ENCODE measurements around the gene CHD9NB.

The CHD9NB gene

GRCh38 chr16:52994942-52995341 is 57.8 kb downstream of the CHD9NB start:
- H3K9ac ChIP-seq (ENCODE audit: low read depth, low read length) = no peak overlapping the region
- H3K36me3 ChIP-seq (ENCODE audit: insufficient read depth, low read length) = no peaks in the 10 kb centered on the region
- H3K9me3 ChIP-seq (ENCODE audit: control insufficient read depth, insufficient read depth, low read length) = no peaks in the 10 kb centered on the region
- H3K4me1 ChIP-seq (ENCODE audit: insufficient read depth, low read length) = 0 out of 2 replicates have a peak, but pooled peaks cover 4% of the 10 kb centered on the region

- Histone ChIP-seq H3K9ac (ENCODE audit: low read depth, low read length) (no peak overlapping the region), H3K4me1 (ENCODE audit: insufficient read depth, low read length) (0 out of 2 replicates have a peak, but pooled peaks cover 4% of the 10 kb centered on the region), H3K9me3 (ENCODE audit: control insufficient read depth, insufficient read depth, low read length) (no peaks in the 10 kb centered on the region), H3K36me3 (ENCODE audit: insufficient read depth, low read length) (no peaks in the 10 kb centered on the region)
Measured at GRCh38 chr16:52993179-52993578, 59.5 kb downstream of the CHD9NB start.

- 0 out of 2 replicates have a peak, but pooled peaks cover 4% of the 10 kb centered on the region for H3K4me1 ChIP-seq (ENCODE audit: insufficient read depth, low read length)
- no peaks in the 10 kb centered on the region for H3K36me3 ChIP-seq (ENCODE audit: insufficient read depth, low read length)
- no peaks in the 10 kb centered on the region for H3K9me3 ChIP-seq (ENCODE audit: control insufficient read depth, insufficient read depth, low read length)
- H3K9ac ChIP-seq (ENCODE audit: low read depth, low read length) = no peak overlapping the region
Measured at GRCh38 chr16:52991572-52991971, 61.1 kb downstream of the CHD9NB start.
